ENCODE results near the gene CAMTA1. TPM values are rescaled to one million over a fixed set of nuclear protein-coding genes. Genes with fewer than 3 reads are reported as not detected.

The CAMTA1 gene
- total and polyA plus RNA-seq, 9 of the 15 experiments (the other 6 are each of a cell fraction or from before 2014, with no cell fraction given), result 43.9 to 161 (median 65.9) TPM

DNA sequence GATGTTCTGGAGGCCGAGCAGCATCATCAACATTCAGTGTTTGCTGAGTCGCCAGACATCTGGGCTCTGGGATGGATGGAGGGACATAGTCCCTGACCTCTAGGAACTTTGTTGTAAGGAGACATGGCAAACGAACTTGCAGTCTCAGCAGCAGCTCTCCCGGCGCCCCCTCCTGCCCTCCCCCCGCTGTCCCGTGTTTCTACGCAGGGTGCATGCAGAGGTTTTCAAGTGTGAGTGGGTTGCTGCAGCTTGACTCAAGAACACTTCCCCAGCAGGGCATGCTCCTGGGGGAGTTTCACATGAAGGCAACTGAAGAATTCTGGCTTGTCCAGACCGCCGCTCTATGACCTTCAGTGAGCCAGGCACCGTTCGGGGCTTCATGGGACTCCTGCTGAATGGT, 121.9 kb downstream of the CAMTA1 start (continued):
- no peak for TF ChIP-seq MXD1 (CRISPR knock-in tag; IDR thresholded peaks at IDR 0.05; ENCODE audit: borderline replicate concordance, poor library complexity, severe bottlenecking)
- no peak for TF ChIP-seq RBM39 (optimal IDR thresholded peaks at IDR 0.05; ENCODE audit: low read depth, low read length)
- TF ChIP-seq ARID2 (IDR thresholded peaks at IDR 0.05), result no peak

DNA sequence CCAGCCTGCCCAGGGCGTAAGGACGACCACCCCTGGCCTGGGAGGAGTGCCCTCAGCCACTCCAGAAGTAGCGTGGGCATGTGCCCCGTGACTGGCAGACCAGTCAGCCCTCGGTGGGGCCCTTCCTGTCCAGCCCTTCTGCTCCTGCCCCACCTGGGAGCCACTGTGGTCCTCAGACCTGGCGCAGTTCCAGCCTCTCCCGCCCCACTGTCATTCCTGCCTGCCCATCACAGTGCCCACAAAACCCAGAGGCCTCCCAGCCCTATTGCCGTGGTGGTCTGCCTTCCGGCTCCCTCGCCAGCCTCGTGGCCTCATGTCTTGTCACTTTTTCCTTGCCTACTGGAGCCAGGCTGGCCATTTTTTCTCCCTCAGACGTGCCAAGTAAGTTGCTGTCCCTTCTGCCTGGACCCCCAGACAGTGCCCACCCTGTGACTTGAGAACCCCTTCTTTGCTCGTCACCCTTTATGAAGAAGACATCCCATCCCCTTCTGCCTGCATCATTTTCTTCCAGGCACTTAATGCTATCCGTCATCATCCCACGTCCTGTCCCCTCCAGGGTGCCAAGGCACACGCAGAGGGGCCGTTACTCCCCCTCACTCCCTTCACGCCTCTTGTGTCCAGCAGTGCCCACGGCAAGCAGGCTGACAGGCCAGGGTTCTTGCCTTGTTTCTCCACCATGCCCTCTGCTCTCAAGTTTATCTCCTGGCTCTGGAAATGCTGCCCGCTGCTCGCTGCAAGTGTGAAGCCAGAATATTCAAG, 122.6 kb downstream of the CAMTA1 start:
- Histone ChIP-seq H3K27me3 (ENCODE audit: control insufficient read depth in 2 of 2, insufficient read depth in 2 of 2, low read length in 2 of 2) (peaks cover 29 to 36% of the 10 kb centered on the region in 2 experiments; a peak in 4 of 5 replicates), H3K9me1 (ENCODE audit: control insufficient read depth, insufficient read depth, low read length) (no peaks in the 10 kb centered on the region), H3K9ac (ENCODE audit: insufficient read depth in 1 of 2, low read depth in 2 of 2, low read length in 2 of 2) (no peak overlapping the region), H3K27ac (ENCODE audit: extremely low read depth, low read depth, low read length) (no peak overlapping the region), H4K20me1 (replicated peaks; ENCODE audit: control insufficient read depth, insufficient read depth, low read length) (no peaks in the 10 kb centered on the region), H3K4me1 (replicated peaks in 1 of 2; ENCODE audit: control insufficient read depth in 2 of 2, insufficient read depth in 2 of 2, low read length in 2 of 2) (peaks cover 11 to 26% of the 10 kb centered on the region in 2 experiments), H3K4me3 (no peak overlapping the region), H2AFZ (ENCODE audit: low read depth, low read length) (no peak overlapping the region), H3K36me3 (ENCODE audit: control insufficient read depth, insufficient read depth, low read length) (no peaks in the 10 kb centered on the region), H3K9me3 (replicated peaks; ENCODE audit: control insufficient read depth, insufficient read depth, low read depth, low read length) (no peaks in the 10 kb centered on the region), H3K4me2 (ENCODE audit: insufficient read depth, low read length) (no peak overlapping the region), H3K79me2 (ENCODE audit: control insufficient read depth, insufficient read depth, low read length) (no peaks in the 10 kb centered on the region)
- no TSS peak for BruUV-seq (replicated peaks)
- no peak for ATAC-seq
- TF ChIP-seq ATF7 (IDR thresholded peaks at IDR 0.05) (no peak), U2AF2 (optimal IDR thresholded peaks at IDR 0.05; ENCODE audit: low read depth, low read length) (no peak), ZNF354B (CRISPR knock-in tag; IDR thresholded peaks at IDR 0.05) (no peak), ZMIZ1 (IDR thresholded peaks at IDR 0.05; ENCODE audit: low read depth in 2 of 2, low read length in 2 of 2) (no peak), NCOR1 (IDR thresholded peaks at IDR 0.05) (no peak), CBX8 (IDR thresholded peaks at IDR 0.05; ENCODE audit: borderline replicate concordance, extremely low read depth, low read depth, low read length, poor library complexity, severe bottlenecking) (no peak), ARHGAP35 (IDR thresholded peaks at IDR 0.05; ENCODE audit: partially characterized antibody) (no peak)
- 11% methylated on average over 21 of the region's 21 CpGs for WGBS (ENCODE audit: insufficient coverage, low coverage, missing lambda C conversion rate)
- no peak for FAIRE-seq
- intact Hi-C loops (cut with micrococcal nuclease), result no loop called here
- DNase-seq (ENCODE audit: extremely low read depth in 1 of 4, low spot score in 3 of 4), result no peak
- ChIA-PET POLR2A (no interaction called here), CTCF (ENCODE audit: low intra/inter-chr PET ratio) (no interaction called here)
- in situ Hi-C loops (cut with MboI), result no loop called here
